Smooth muscle cell of the umbilical artery (primary cell): ENCODE data around the gene LYRM7. TPM values are rescaled to one million over a fixed set of nuclear protein-coding genes. Genes with fewer than 3 reads are reported as not detected.

ENCODE experiments used
- total RNA-seq: library from RNA; depleted of rRNA; stranded (reverse); fragments of >200 nt; gene quantifications from 2 replicates; pipeline ENCODE4 v1.2.3, GENCODE V29; 2014

The LYRM7 gene
- 9.1 and 9.5 TPM in 2 replicates for total RNA-seq

GRCh38 chr5:131170540-131171275, at the start of gene LYRM7:
LYRM7 (plus strand) TSS chr5:131170944; CDS start chr5:131171021, 77 bp downstream.

GRCh38 chr5:131165119-131165727, 5.5 kb upstream of the LYRM7 start, which contains the start of gene HINT1:
HINT1 (minus strand) TSS chr5:131165256; CDS start chr5:131165205, 51 bp downstream.

Other genes with a start within 250 kb of the LYRM7 start
- gene HINT1, start 5.7 kb upstream of the LYRM7 start, total RNA-seq = 63.3 and 134 TPM in 2 replicates
- 21.7 and 24.6 TPM in 2 replicates for gene CDC42SE2, start 93.1 kb downstream of the LYRM7 start, total RNA-seq